Measurements from ENCODE around the gene MEGF9.

DNA sequence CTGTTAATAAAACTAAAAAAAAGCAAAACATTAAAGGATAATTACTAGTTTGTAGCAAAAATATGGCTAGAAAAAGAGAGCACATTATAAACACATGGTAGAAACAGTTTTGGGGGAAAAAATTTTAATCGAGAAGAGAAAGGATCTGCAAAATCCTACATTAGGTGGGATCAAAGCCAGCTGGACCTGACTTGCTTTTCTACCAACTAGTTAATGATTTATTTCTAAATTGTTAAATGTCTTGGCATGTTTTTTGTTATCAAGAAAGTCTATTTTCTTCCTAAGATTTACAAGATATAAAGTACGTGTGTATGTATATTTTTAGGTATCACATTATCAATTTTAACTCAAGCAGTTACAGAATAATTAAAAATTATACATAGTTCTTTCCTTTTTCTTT is 87.2 kb downstream of the MEGF9 start:
- TF ChIP-seq, protein P1, sequence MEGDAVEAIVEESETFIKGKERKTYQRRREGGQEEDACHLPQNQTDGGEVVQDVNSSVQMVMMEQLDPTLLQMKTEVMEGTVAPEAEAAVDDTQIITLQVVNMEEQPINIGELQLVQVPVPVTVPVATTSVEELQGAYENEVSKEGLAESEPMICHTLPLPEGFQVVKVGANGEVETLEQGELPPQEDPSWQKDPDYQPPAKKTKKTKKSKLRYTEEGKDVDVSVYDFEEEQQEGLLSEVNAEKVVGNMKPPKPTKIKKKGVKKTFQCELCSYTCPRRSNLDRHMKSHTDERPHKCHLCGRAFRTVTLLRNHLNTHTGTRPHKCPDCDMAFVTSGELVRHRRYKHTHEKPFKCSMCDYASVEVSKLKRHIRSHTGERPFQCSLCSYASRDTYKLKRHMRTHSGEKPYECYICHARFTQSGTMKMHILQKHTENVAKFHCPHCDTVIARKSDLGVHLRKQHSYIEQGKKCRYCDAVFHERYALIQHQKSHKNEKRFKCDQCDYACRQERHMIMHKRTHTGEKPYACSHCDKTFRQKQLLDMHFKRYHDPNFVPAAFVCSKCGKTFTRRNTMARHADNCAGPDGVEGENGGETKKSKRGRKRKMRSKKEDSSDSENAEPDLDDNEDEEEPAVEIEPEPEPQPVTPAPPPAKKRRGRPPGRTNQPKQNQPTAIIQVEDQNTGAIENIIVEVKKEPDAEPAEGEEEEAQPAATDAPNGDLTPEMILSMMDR (IDR thresholded peaks at IDR 0.05; ENCODE audit: low read depth, low read length), result no peak
- TF ChIP-seq EZH2phosphoT487 (IDR thresholded peaks at IDR 0.05; ENCODE audit: low read depth), result no peak
